ENCODE results near the gene ZFPM1.
"Not testable (repeated sequence)": the region's sequence is repeated elsewhere in the genome, so short reads cannot be mapped to it uniquely, and the experiment has no call there.

Gene ZFPM1

GRCh38 chr16:88482630-88483391, 29.7 kb downstream of the ZFPM1 start:
- no peak overlapping the region for H3K4me3 ChIP-seq (ENCODE audit: low read depth, low read length)
- H3K79me2 ChIP-seq = peaks cover 26% of the 10 kb centered on the region
- H2AFZ ChIP-seq = no peak overlapping the region
- H3K27me3 ChIP-seq (ENCODE audit: control insufficient read depth, insufficient read depth, low read length) = no peaks in the 10 kb centered on the region
- TF ChIP-seq CTCF (IDR thresholded peaks at IDR 0.05) = no peak
- H3K4me2 ChIP-seq (ENCODE audit: low read length) = no peak overlapping the region
- H3K9me3 ChIP-seq (ENCODE audit: control insufficient read depth, low read length) = no peaks in the 10 kb centered on the region
- H3K9ac ChIP-seq = no peak overlapping the region
- H3K27ac ChIP-seq = no peak overlapping the region
- no peaks in the 10 kb centered on the region for H3K36me3 ChIP-seq (ENCODE audit: control insufficient read depth, insufficient read depth, low read length)
- H3K4me1 ChIP-seq = peaks cover 18% of the 10 kb centered on the region

GRCh38 chr16:88483392-88483641, 30.2 kb downstream of the ZFPM1 start:
- Histone ChIP-seq H3K79me2 (peaks cover 26% of the 10 kb centered on the region), H3K27me3 (ENCODE audit: control insufficient read depth, insufficient read depth, low read length) (no peaks in the 10 kb centered on the region), H3K4me3 (ENCODE audit: low read depth, low read length) (no peak overlapping the region), H3K27ac (no peak overlapping the region), H2AFZ (no peak overlapping the region), H3K4me2 (ENCODE audit: low read length) (no peak overlapping the region), H3K36me3 (ENCODE audit: control insufficient read depth, insufficient read depth, low read length) (no peaks in the 10 kb centered on the region), H3K4me1 (peaks cover 21% of the 10 kb centered on the region), H3K9ac (no peak overlapping the region), H3K9me3 (ENCODE audit: control insufficient read depth, low read length) (no peaks in the 10 kb centered on the region)
- no peak for TF ChIP-seq CTCF (IDR thresholded peaks at IDR 0.05)

- Histone ChIP-seq H3K4me2 (ENCODE audit: low read length) (no peak overlapping the region), H3K9ac (no peak overlapping the region), H2AFZ (no peak overlapping the region), H3K4me3 (ENCODE audit: low read depth, low read length) (no peak overlapping the region), H3K36me3 (ENCODE audit: control insufficient read depth, insufficient read depth, low read length) (no peaks in the 10 kb centered on the region), H3K27ac (no peak overlapping the region), H3K9me3 (ENCODE audit: control insufficient read depth, low read length) (no peaks in the 10 kb centered on the region), H3K27me3 (ENCODE audit: control insufficient read depth, insufficient read depth, low read length) (no peaks in the 10 kb centered on the region), H3K79me2 (peaks cover 19% of the 10 kb centered on the region), H3K4me1 (peaks cover 25% of the 10 kb centered on the region)
- no peak for TF ChIP-seq CTCF (IDR thresholded peaks at IDR 0.05)
These were observed 31.7 kb downstream of the ZFPM1 start for GRCh38 chr16:88484505-88485365.

GRCh38 chr16:88485366-88485741, 32.3 kb downstream of the ZFPM1 start:
- Histone ChIP-seq H3K4me1 (peaks cover 25% of the 10 kb centered on the region), H3K79me2 (peaks cover 15% of the 10 kb centered on the region)
- H3K36me3 ChIP-seq (ENCODE audit: control insufficient read depth, insufficient read depth, low read length); H2AFZ ChIP-seq; H3K27ac ChIP-seq; H3K4me3 ChIP-seq (ENCODE audit: low read depth, low read length); H3K9me3 ChIP-seq (ENCODE audit: control insufficient read depth, low read length); H3K4me2 ChIP-seq (ENCODE audit: low read length); H3K9ac ChIP-seq; H3K27me3 ChIP-seq (ENCODE audit: control insufficient read depth, insufficient read depth, low read length): not testable (repeated sequence)

GRCh38 chr16:88486398-88487123, 33.5 kb downstream of the ZFPM1 start:
- Histone ChIP-seq H3K4me1 (peaks cover 25% of the 10 kb centered on the region), H3K36me3 (ENCODE audit: control insufficient read depth, insufficient read depth, low read length) (no peaks in the 10 kb centered on the region), H2AFZ (no peak overlapping the region), H3K27me3 (ENCODE audit: control insufficient read depth, insufficient read depth, low read length) (no peaks in the 10 kb centered on the region), H3K4me2 (ENCODE audit: low read length) (no peak overlapping the region), H3K4me3 (ENCODE audit: low read depth, low read length) (no peak overlapping the region), H3K9me3 (ENCODE audit: control insufficient read depth, low read length) (no peaks in the 10 kb centered on the region), H3K27ac (no peak overlapping the region), H3K79me2 (peaks cover 18% of the 10 kb centered on the region), H3K9ac (no peak overlapping the region)
- no peak for TF ChIP-seq CTCF (IDR thresholded peaks at IDR 0.05)

All from parathyroid adenoma (tissue), 2 donors.